Right lobe of liver (tissue), 4 donors: ENCODE measurements around the gene ACSF3.

Experiments
- POLR2A ChIP-seq: fragments of 450-650 bp; IDR thresholded peaks from one replicate; pipeline ENCODE4 v1.6.1; 2017; ENCODE audit warnings: antibody characterized with exemption, mild to moderate bottlenecking
- TF ChIP-seq, protein P1 (sequence below), 4 donors: fragments of 200-600 bp in 3 of 4; fragments of 450-650 bp in 1 of 4; IDR thresholded peaks; one replicate each; pipeline versions ENCODE4 v1.5.1 to v1.8.0; 2016 to 2022; ENCODE audit warnings: antibody characterized with exemption in 4 of 4, mild to moderate bottlenecking in 2 of 4
- donor health status: DM: no; HTN: no; CAD: no.
- donor health status: DM: no; HTN: no; CAD: no.
- donor health status: DM: no; HTN: yes; CAD: no.

DNA sequence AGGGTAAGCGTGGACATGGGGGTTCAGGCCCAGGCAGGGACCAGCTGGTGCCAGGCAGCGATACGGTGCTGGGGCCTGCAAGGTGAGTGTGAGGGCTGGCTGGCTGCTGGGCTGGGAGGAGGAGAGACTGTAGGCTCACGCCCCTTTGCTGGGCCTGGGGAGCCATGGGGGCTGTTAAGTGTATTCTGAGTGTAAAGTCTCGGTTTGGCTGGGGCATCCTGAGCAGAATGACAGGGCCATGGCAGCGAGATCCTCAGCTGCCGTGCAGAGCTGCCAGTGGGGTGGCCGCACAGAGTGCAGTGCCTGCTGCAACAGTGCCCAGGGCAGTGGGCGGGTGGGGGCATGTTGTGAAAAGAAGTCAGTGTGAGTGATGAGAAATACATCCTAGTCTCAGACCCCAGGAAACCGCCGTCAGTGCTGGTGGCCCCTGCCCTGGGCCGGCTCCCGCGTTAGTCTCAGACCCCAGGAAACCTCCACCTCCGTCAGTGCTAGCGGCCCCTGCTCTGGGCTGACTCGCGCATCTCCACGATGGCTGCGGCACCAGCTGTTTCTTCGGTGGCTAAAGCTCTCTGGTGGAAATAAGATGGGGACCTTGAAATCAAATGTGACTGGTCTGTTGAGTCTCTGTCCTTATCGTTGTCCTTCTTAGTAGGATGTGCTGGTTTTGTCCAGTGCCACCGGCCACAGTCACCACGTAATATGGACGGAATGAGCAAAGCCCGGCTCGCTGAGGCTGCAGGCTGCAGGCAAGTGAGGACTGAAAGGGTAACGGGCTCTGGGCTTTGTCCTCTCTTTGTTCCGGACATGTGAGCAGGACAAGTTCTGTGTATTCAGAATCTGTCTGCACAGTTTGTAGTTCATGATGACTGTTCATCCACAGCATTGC, 22.9 kb downstream of the ACSF3 start:
- TF ChIP-seq, protein P1, sequence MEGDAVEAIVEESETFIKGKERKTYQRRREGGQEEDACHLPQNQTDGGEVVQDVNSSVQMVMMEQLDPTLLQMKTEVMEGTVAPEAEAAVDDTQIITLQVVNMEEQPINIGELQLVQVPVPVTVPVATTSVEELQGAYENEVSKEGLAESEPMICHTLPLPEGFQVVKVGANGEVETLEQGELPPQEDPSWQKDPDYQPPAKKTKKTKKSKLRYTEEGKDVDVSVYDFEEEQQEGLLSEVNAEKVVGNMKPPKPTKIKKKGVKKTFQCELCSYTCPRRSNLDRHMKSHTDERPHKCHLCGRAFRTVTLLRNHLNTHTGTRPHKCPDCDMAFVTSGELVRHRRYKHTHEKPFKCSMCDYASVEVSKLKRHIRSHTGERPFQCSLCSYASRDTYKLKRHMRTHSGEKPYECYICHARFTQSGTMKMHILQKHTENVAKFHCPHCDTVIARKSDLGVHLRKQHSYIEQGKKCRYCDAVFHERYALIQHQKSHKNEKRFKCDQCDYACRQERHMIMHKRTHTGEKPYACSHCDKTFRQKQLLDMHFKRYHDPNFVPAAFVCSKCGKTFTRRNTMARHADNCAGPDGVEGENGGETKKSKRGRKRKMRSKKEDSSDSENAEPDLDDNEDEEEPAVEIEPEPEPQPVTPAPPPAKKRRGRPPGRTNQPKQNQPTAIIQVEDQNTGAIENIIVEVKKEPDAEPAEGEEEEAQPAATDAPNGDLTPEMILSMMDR (IDR thresholded peaks at IDR 0.05) = no peak
- no peak for TF ChIP-seq POLR2A
